Caco-2 (cell line): Measurements from ENCODE around the gene PCARE. TPM values are rescaled to one million over a fixed set of nuclear protein-coding genes. Genes with fewer than 3 reads are reported as not detected.

Experiments used
- BruUV-seq: library from RNA; stranded (reverse); fragments of 400-500 nt; replicated peaks from 2 replicates; lab custom pipeline; 2021; lab: Mats Ljungman, UMichigan
- CTCF ChIA-PET: fragments of 300-600 bp; sonication (Branson Sonifier 250); formaldehyde crosslinking; loops from one replicate; lab custom pipeline; 2022; ENCODE audit warnings: antibody characterized with exemption; lab: Charles Lee
- POLR2A ChIA-PET: fragments of 300-600 bp; sonication (Branson Sonifier 250); formaldehyde crosslinking; loops from one replicate; lab custom pipeline; 2022; ENCODE audit warnings: antibody characterized with exemption; lab: Charles Lee
- DNase-seq, 2 experiments: peaks; one replicate each; pipeline versions ENCODE4 v3.0.0 to v3.0.0-alpha.2; 2020 to 2022
- H3K27me3 ChIP-seq: replicated peaks from 2 replicates; pipeline ENCODE4 v1.6.0; 2011; ENCODE audit warnings: low read length; ENCODE audit not compliant: control insufficient read depth, insufficient read depth
- H3K36me3 ChIP-seq: 2 replicates; pipeline ENCODE4 v1.5.1; 2011; ENCODE audit warnings: low read length; ENCODE audit not compliant: control insufficient read depth, insufficient read depth
- H3K4me1 ChIP-seq: fragments of 250-450 bp; sonication (Bioruptor Pico); 2 replicates; pipeline ENCODE4 v1.5.1; 2020; ENCODE audit warnings: mild to moderate bottlenecking
- H3K4me3 ChIP-seq: 2 replicates; pipeline ENCODE4 v1.5.1; 2011; ENCODE audit warnings: low read depth, mild to moderate bottlenecking, control low read depth, low read length
- H3K9me3 ChIP-seq: fragments of 250-450 bp; sonication (Bioruptor Pico); 2 replicates; pipeline ENCODE4 v1.5.1; 2020; ENCODE audit warnings: mild to moderate bottlenecking, moderate library complexity
- H3K27ac Mint-ChIP-seq: one replicate; pipeline ENCODE4 v1.8.0; 2022; ENCODE audit warnings: mixed read lengths; ENCODE audit not compliant: unreplicated experiment
- H3K27me3 Mint-ChIP-seq: one replicate; pipeline ENCODE4 v1.8.0; 2022; ENCODE audit warnings: mixed read lengths; ENCODE audit not compliant: insufficient read depth, unreplicated experiment
- H3K36me3 Mint-ChIP-seq: one replicate; pipeline ENCODE4 v1.8.0; 2022; ENCODE audit warnings: mild to moderate bottlenecking, mixed read lengths; ENCODE audit not compliant: insufficient read depth, unreplicated experiment
- H3K4me1 Mint-ChIP-seq: one replicate; pipeline ENCODE4 v1.8.0; 2022; ENCODE audit warnings: low read depth, mixed read lengths; ENCODE audit not compliant: unreplicated experiment
- H3K4me3 Mint-ChIP-seq: one replicate; pipeline ENCODE4 v1.8.0; 2022; ENCODE audit warnings: mild to moderate bottlenecking, moderate library complexity, mixed read lengths; ENCODE audit not compliant: unreplicated experiment
- H3K9me3 Mint-ChIP-seq: one replicate; pipeline ENCODE4 v1.8.0; 2022; ENCODE audit warnings: mixed read lengths; ENCODE audit not compliant: unreplicated experiment
- CTCF ChIP-seq, 2 experiments: fragments of 200-600 bp in 1 of 2; IDR thresholded peaks; 1 replicate in 1 of 2; 2 replicates in 1 of 2; pipeline versions ENCODE4 v1.5.1 to v1.8.0; 2011 to 2022; ENCODE audit warnings: antibody characterized with exemption in 1 of 2, control low read depth in 1 of 2, inconsistent platforms in 1 of 2, low read depth in 1 of 2, low read length in 1 of 2, mild to moderate bottlenecking in 1 of 2, moderate library complexity in 1 of 2; ENCODE audit not compliant: insufficient read depth in 1 of 2, severe bottlenecking in 1 of 2, unreplicated experiment in 1 of 2
- intact Hi-C: fragments of 100-400 bp; cut with micrococcal nuclease; formaldehyde crosslinking; loops from one replicate; pipeline ENCODE4 v1.10.0; 2022; ENCODE audit not compliant: unreplicated experiment
- total RNA-seq: library from RNA; stranded (reverse); gene quantifications from 2 replicates; pipeline ENCODE4 v1.2.3, GENCODE V29; 2022

PCARE gene
- total RNA-seq, 1 experiment from 2014 or later = not detected

GRCh38 chr2:29014331-29014730 is 60.0 kb downstream of the PCARE start:
- CTCF ChIA-PET = no interaction called here

GRCh38 chr2:29013057-29013780 is 61.1 kb downstream of the PCARE start:
- Histone ChIP-seq H3K9me3 (no peaks in the 10 kb centered on the region), H3K4me1 (no peaks in the 10 kb centered on the region), H3K36me3 (no peaks in the 10 kb centered on the region), H3K4me3 (no peak overlapping the region), H3K27me3 (no peaks in the 10 kb centered on the region)
- BruUV-seq = no TSS peak
- Mint-ChIP-seq H3K9me3 (no peaks in the 10 kb centered on the region), H3K36me3 (no peaks in the 10 kb centered on the region), H3K27ac (no peak overlapping the region), H3K4me3 (no peak overlapping the region), H3K27me3 (no peaks in the 10 kb centered on the region), H3K4me1 (no peaks in the 10 kb centered on the region)
- DNase-seq = no peak
- POLR2A ChIA-PET = no interaction called here
- intact Hi-C loops = loop anchor here (1.0 kb wide), 1 partner anchor 55 kb away; no protein-coding TSS in a partner anchor
- CTCF ChIA-PET = interaction anchor here (1.4 kb wide), 1 partner anchor 54 kb away, joined by 4 read pairs; no protein-coding TSS in a partner anchor
- no peak for TF ChIP-seq CTCF (IDR thresholded peaks at IDR 0.05; ENCODE audit: insufficient read depth in 1 of 2, low read depth in 1 of 2, low read length in 1 of 2, severe bottlenecking in 1 of 2, unreplicated experiment in 1 of 2)

More at GRCh38 chr2:29014331-29014730, 60.0 kb downstream of the PCARE start:
- H3K36me3 Mint-ChIP-seq = no peaks in the 10 kb centered on the region
- H3K27me3 Mint-ChIP-seq = no peaks in the 10 kb centered on the region
- no peak for DNase-seq
- H3K27ac Mint-ChIP-seq = no peak overlapping the region
- H3K9me3 Mint-ChIP-seq = no peaks in the 10 kb centered on the region
- no TSS peak for BruUV-seq
- Histone ChIP-seq H3K36me3 (no peaks in the 10 kb centered on the region), H3K9me3 (no peaks in the 10 kb centered on the region), H3K4me1 (no peaks in the 10 kb centered on the region), H3K27me3 (no peaks in the 10 kb centered on the region), H3K4me3 (no peak overlapping the region)
- intact Hi-C loops = no loop called here
- H3K4me3 Mint-ChIP-seq = no peak overlapping the region
- no peak for TF ChIP-seq CTCF (IDR thresholded peaks at IDR 0.05; ENCODE audit: insufficient read depth in 1 of 2, low read depth in 1 of 2, low read length in 1 of 2, severe bottlenecking in 1 of 2, unreplicated experiment in 1 of 2)
- H3K4me1 Mint-ChIP-seq = no peaks in the 10 kb centered on the region
- POLR2A ChIA-PET = no interaction called here

GRCh38 chr2:29012211-29012681 is 62.1 kb downstream of the PCARE start:
- Histone ChIP-seq H3K9me3 (no peaks in the 10 kb centered on the region), H3K4me1 (no peaks in the 10 kb centered on the region), H3K36me3 (no peaks in the 10 kb centered on the region), H3K27me3 (no peaks in the 10 kb centered on the region), H3K4me3 (no peak overlapping the region)
- H3K36me3 Mint-ChIP-seq = no peaks in the 10 kb centered on the region
- no peak overlapping the region for H3K4me3 Mint-ChIP-seq
- no peak for DNase-seq
- no peaks in the 10 kb centered on the region for H3K27me3 Mint-ChIP-seq
- no peaks in the 10 kb centered on the region for H3K4me1 Mint-ChIP-seq
- intact Hi-C loops = no loop called here
- no peak overlapping the region for H3K27ac Mint-ChIP-seq
- no peak for TF ChIP-seq CTCF (IDR thresholded peaks at IDR 0.05; ENCODE audit: insufficient read depth in 1 of 2, low read depth in 1 of 2, low read length in 1 of 2, severe bottlenecking in 1 of 2, unreplicated experiment in 1 of 2)
- BruUV-seq = no TSS peak
- no peaks in the 10 kb centered on the region for H3K9me3 Mint-ChIP-seq
- ChIA-PET CTCF (interaction anchor here (1.4 kb wide), 1 partner anchor 53 kb away, joined by 4 read pairs; no protein-coding TSS in a partner anchor), POLR2A (no interaction called here)

Other genes starting within 250 kb of the PCARE start
- 19.9 and 20.0 TPM in 2 replicates for gene TRMT61B, start 204.2 kb downstream of the PCARE start, total RNA-seq
- gene WDR43, start 179.9 kb downstream of the PCARE start, total RNA-seq = 117 and 133 TPM in 2 replicates
- 0.61 and 1.3 TPM in 2 replicates for gene TOGARAM2, start 93.2 kb downstream of the PCARE start, total RNA-seq
- 0.79 and 1.2 TPM in 2 replicates for gene CLIP4, start 40.9 kb upstream of the PCARE start, total RNA-seq